Posterior cingulate gyrus (tissue), 11 donors: ENCODE data around the gene FEZF1.

ENCODE experiments used
- DNase-seq, 10 donors: peaks; one replicate each; pipeline versions ENCODE4 v3.0.0 to v3.0.0-alpha.2; 2020 to 2021; ENCODE audit warnings: mixed read lengths in 3 of 10
- intact Hi-C: fragments of 100-400 bp; cut with DNase I; formaldehyde crosslinking; loops from one replicate; pipeline ENCODE4 v1.15.1; 2023

Gene FEZF1

GRCh38 chr7:122304319-122304975 lies at the start of gene FEZF1:
Gene FEZF1, minus strand, starts transcription at chr7:122304750. Its CDS starts 313 bp downstream, at chr7:122304437.
- DNase-seq, result peak in 1 of 10 donors; percentile 78
- intact Hi-C loops, result no loop called here

DNA sequence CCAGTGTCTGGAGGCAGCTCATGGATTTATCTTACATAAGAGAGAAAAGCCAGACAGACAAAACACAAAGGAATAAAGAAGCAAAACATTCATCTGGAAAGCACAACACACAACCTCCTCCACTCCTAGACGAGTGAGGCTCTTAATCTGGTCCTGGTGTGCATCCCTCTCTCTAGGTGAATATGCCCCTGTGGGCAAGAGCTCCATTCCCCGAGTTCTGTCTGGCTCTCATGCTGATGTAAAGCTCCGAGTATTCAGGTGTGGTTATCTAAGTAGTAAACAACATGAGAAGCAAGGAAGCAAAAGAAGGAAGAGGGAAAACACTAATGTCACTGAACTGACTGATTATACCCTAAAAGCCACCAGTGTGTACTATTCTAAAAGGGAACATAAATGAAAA lies 47.9 kb upstream of the FEZF1 start:
- no peak for DNase-seq
- intact Hi-C loops, result no loop called here

DNA sequence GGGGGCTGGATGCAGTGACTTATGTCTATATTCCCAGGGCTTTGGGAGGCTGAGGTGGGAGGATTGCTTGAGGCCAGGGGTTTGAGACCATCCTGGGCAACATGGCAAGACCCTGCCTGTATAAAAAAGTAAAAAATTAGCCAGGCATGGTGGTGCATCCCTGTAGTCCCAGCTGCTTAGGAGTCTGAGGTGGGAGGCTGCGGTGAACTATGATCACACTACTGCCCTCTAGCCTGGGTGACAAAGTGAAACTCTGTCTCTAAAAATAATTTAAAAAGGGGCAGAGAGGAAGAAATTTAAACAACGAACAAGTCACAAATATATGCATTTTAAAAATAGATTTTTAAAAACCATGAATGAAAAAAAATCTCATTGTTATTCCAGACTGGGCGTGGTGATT lies 46.2 kb upstream of the FEZF1 start:
- no peak for DNase-seq
- intact Hi-C loops, result no loop called here

DNA sequence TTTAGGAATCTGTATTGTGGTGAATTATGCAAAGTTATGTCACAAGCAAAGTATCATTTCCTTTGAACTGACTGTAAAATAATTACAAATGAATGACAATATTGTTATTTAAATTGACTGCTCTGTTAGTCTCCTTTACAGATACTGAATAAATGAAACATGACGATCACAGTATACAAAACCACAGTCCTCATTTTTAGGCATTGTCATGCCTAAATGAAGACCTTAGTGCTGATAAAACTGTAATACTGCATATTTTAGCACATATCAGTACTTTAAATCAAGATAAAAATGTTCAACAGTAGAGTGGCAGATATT lies 39.7 kb upstream of the FEZF1 start:
- intact Hi-C loops, result no loop called here
- no peak for DNase-seq

- DNase-seq, result no peak
- intact Hi-C loops, result no loop called here
Observed at GRCh38 chr7:122343601-122344302, 39.2 kb upstream of the FEZF1 start.

DNA sequence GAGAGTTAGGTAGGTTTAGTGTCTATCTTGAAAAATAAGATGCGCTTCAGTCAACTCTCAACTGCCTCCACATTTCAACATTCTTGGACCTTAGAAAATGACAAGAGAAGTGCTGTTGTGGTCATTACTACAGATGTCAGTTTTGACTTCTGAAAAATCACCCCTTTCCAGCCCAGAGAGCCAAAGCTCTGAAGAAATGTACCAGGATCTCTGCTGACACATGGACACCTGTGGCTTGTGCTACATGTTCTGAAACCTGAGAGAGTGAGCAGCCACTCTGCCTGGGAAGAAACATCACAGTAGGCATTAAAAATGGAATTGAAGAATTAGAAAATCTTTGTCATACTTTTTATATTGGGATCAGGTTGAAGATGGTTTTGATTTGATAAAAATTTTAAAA lies 35.9 kb upstream of the FEZF1 start:
- intact Hi-C loops, result no loop called here
- DNase-seq, result no peak

- intact Hi-C loops, result no loop called here
- no peak for DNase-seq
Observed at GRCh38 chr7:122339145-122339904, 34.8 kb upstream of the FEZF1 start.

DNA sequence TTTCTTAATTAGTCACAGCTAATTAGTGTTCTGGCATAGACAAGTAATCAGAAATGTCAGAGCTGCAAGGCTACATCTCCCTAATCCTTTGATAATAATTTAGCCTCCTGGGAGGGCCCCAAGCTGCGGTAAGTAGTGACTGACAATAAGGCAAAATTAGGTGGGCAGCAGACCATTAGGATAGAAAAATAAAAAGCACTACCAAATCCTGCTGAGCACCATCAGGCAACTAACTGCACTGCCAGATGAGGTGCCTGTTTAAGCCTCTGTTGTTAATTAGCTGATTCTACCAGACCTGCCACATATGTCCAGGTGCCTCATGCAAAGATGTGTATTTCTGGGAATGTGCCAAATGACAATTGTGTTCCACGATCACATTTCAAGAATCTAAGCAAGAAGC lies 32.5 kb upstream of the FEZF1 start:
- no peak for DNase-seq
- intact Hi-C loops, result no loop called here

- peak in 1 of 10 donors; percentile 76 for DNase-seq
- intact Hi-C loops, result no loop called here
Observed at GRCh38 chr7:122329145-122329802, 24.7 kb upstream of the FEZF1 start.

GRCh38 chr7:122327969-122328368 lies 23.4 kb upstream of the FEZF1 start:
- DNase-seq, result no peak
- intact Hi-C loops, result no loop called here

DNA sequence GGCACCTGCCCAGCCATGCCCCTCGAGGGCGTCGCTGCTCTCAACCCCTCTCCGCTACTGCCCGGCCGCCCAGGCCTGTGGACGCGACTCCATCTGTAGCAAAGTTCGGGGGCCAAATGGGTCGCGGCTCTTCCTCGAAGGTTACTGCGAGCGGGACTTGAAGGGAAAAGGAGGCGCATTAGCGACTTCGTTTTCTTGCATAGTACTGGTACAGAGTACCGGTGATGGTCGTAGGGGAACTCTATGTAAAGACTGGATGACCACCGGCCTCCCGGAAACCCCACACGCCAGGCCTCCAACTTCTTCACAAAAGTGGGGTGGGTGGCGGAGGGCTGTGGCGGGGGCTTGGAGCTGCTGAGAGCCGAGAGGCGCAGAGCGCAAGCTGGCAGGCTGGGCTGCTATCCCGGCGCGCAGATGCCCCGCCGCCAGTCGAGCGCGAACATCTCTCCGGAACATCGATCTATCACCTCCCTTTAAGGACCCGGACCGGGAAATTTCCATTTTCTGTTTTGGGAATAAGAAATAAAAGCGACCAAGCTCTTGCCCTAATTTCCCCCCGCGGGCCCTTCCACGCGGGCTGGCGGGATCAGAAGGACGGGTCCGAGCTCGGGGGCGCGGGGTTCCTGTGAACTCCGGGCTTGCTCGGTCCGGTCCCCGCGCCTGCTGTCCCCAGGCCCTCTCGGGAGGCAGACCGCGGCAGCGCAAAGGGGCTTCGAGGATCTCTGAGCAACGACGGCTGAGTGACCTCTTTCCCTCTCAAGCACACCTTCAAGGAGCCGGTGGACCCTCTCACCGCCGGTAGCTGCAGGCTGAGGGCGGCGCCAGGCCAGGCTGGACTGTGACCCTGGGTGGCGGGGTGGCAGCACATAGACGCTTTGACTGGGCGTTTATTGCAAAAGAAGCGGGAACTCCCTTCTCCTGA lies 12.2 kb upstream of the FEZF1 start:
- intact Hi-C loops, result no loop called here
- peak in 2 of 10 donors; percentile 70 to 83 for DNase-seq

DNA sequence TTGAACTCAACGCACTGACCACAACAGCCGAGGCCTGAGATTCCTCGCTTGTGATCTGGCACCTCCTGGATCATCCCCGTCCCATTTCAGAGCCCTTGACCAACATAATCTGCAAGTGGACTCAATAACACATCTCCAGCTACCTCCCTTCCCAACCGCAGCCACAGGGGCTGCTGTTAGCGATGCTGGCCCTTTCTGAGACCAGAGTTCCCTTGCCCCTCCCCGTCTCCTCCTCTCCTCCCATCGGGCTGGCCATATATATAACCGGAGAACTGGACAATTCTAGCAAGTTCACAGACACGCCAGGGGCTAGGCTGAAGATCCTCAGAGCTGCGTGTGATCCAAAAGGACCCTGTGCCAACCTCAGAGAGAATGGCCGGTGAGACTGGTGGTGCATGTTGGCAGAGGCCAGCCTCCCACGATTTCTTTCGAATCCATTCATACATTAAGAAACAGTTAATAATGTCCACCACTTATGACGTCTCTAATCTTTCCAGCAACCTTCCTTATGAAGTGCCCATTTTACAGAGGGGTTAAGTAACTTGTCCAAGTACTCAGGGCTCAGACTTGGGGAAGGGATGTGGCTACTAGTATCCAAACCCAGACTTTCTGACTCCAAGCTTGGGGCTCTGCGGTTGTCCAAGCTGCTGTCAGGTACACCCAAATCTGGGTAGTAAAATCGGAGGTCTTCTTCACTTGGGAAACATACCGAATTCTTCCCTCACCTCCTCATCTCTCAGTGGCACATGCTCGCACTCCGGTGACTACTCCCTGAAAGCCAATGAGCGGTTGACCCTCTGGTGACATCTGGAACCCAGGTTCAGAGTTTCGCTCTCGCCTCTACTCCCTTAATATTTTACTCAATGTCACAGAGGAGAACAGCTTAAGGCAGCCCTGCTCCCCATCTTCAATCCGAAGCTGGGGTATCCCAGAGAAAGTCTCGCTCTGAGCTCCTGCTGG lies 11.2 kb upstream of the FEZF1 start:
- intact Hi-C loops, result no loop called here

GRCh38 chr7:122314284-122314683 lies 9.7 kb upstream of the FEZF1 start:
- DNase-seq, result no peak
- intact Hi-C loops, result no loop called here

More for the DNA sequence above, 11.2 kb upstream of the FEZF1 start:
- DNase-seq, result no peak

DNA sequence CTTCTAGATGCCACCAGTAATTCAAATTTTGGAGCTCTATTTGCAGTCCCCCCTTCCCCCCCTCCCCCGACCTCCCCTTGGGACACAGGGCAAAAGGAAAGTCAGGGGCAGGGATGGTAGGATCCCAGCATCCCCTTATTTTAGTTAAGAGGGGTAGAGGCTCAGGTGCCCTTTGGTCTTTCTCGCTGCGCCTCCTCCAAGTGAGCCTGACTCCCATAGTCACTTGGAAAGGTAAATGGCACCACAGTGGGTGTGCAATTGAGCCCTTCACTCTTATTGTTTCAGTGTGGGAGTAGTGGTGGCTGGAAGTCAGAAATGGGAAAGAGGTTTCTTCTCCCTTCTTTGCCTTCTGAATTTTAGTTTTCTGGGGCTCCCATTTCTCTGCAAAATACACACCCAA lies 8.2 kb upstream of the FEZF1 start:
- intact Hi-C loops, result no loop called here
- no peak for DNase-seq

DNA sequence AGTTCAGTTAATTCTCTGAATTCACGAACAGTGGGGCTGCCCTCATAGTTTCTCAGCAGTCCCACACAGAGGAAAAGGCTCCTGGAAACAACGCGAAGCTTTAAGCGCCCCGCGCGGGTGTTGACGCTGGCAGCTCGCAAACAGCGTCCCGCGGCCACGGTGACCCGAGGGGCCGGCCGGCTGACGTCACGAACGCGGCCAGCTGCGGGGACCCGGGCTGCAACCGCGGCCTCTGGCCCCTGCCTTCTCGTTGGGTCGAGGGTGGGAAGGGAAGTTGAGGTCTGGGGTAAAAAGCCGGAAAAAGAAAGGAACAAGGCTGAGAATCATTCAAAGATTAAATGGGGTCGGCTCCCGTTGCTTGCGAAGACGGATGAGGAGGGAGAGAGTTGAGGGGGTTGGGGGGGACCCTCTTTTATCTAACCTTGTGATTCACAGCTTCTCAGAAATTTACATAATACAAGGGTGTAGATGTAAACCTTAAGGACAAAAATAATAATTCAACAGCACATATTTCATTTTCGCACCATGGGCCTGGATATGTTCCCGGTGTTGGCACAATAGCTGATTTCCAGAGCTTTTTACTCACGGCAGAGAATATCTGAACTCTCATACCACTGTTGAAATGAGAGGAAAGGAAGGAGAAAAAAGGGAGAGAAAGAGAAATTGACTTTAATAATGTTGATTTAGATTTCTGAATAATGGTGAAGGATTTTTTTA lies 7.3 kb upstream of the FEZF1 start:
- intact Hi-C loops, result no loop called here
- no peak for DNase-seq

GRCh38 chr7:122311050-122311700 lies 6.6 kb upstream of the FEZF1 start:
- DNase-seq, result peak in 1 of 10 donors; percentile 71
- intact Hi-C loops, result no loop called here

DNA sequence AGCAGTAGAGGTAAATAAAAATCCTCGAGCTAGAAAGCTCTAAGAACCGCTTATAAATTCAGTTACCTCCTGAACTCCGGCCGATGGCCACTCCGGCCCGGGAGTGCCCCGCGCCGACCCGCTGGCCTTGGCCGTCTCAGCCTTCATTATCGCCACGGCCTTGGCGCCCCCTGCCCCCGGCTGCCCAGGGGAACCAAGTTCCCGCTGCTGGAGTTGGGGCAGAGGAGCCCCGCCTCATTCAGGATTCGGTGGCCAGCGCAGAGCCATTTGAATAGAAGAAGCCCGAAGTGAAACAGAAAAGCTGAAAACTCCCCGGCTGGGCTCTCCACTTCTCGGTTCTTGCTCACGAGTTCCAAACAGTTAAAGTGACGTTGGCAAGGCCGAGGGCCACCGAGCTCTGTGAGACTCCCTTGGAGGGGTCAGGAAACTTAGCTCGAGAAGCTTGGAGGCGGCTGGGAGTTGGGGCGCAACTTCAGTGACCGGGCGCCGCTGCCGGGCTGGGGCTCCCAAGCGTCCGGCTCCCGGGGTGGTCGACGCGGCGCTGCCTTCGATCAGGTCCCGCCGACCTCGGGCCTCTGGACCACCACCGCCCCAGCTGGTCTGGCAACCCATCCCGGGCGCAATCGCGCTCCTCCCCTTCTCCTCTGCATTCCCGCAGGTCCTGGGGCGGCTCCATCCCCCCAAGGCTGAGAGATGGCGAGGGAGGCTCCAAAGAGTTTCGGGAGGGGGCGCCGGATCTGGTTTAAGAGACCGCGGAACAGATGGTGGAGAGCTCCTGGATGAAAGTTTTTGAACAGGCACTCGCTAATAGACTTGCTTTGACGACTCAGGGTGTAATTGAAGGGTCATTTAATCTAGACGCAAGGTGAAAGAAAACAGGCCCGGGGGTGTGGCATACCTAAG lies 5.8 kb upstream of the FEZF1 start:
- peak in 2 of 10 donors; percentile 68 to 75 for DNase-seq
- intact Hi-C loops, result no loop called here
